ENCODE data around the gene ARMH2. TPM values are rescaled to one million over a fixed set of nuclear protein-coding genes. Genes with fewer than 3 reads are reported as not detected.
A peak's percentile ranks its signal among the peaks of the same experiment; 100 is the strongest.

The ARMH2 gene
- not detected in 2 replicates for total RNA-seq (2014; rRNA removed; shearing (Covaris generic))

DNA sequence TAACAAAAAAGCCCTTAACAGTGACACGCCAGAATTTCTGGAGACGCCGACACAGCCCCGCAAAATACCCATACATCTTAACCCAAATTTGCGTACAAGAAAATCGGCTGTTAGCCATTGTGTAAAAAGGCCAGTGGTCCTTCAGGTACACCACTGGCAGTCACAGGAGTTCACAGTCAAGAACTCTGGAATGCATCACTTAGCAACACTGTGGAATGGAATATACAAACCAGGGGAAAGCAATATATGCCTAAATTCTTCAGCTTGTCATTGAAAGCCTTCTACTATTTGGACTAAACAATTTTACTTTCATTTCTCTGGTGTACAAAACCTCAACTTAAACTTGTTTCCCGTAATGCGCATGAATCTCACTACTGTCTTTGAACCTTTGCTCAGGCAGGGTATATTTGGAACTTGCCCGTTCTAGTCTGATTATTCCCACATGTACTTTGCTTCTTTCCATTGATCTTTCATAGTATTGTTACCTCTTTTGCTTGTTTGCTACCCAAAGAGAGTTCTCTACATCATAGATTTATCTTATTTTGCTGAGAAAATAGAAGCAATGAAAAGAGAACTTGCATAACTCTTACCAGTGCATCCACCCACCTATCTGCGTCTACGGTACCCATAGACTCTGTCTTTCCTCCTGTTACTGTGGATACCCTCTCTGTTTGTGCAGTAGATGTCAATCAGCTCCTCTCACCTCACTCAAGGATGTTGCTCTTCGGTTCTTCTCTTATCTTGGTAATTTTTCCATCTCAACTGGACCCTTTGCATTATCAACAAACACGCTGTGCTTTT, at the start of gene ARMH2:
TSS of gene ARMH2 (minus strand) at position 178 of the 801 bp plus-strand sequence. CDS start at position 118, 60 bp downstream.
- in situ Hi-C loops (cut with HindIII; ENCODE audit: low sequenced_read_pairs): no loop called here
- DNase-seq (ENCODE audit: low spot score): no peak

- DNase-seq (ENCODE audit: low spot score): no peak
- in situ Hi-C loops (cut with HindIII; ENCODE audit: low sequenced_read_pairs): no loop called here
These were observed 49.7 kb upstream of the ARMH2 start for GRCh38 chr6:24848461-24848860.

DNA sequence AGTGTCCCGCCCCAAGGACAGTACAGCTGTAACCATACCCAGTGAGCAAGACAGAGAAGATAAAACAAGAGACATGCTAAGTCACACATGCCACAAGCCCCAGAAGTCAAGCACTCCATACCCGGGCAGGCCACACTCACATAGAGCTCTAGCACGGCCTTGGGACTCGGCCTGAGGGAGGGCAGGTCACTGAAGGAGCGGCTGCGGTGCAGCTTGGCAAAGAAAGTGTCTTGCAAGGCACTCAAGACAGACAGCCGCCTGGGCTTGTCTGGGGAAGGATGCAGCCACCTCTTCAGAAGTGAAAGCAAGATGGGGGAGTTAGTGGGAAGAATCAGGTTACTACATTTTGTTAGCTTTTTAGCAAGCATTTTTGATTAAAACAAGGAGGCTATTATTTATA, 48.7 kb upstream of the ARMH2 start:
- in situ Hi-C loops (cut with HindIII; ENCODE audit: low sequenced_read_pairs): no loop called here
- no peak for DNase-seq (ENCODE audit: low spot score)

- no peak for DNase-seq (ENCODE audit: low spot score)
These were observed 46.9 kb upstream of the ARMH2 start for GRCh38 chr6:24845578-24845977.

DNA sequence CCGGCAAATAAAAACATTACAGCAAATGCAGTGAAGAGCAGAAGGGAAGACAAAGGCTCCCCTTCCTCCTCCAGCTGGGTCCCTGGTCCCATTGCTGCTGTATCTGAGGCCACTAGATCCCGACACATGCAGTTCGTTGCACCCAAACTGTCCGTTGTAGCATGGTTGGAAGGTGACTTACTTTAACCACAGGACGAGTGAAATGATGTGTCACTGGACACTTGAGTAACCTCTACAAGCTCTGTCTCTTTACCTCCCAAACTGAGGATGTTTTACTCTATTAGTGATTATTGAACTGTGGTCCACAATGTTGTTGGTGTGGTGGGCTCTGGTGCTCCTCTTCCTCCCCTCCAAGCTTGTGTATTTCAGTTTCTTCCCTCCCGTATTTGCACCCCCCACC, 46.2 kb upstream of the ARMH2 start:
- in situ Hi-C loops (cut with HindIII; ENCODE audit: low sequenced_read_pairs): no loop called here
- no peak for DNase-seq (ENCODE audit: low spot score)

More at GRCh38 chr6:24845578-24845977, 46.9 kb upstream of the ARMH2 start:
- in situ Hi-C loops (cut with HindIII; ENCODE audit: low sequenced_read_pairs): no loop called here

GRCh38 chr6:24844061-24844460, 45.3 kb upstream of the ARMH2 start:
- no peak for DNase-seq (ENCODE audit: low spot score)
- in situ Hi-C loops (cut with HindIII; ENCODE audit: low sequenced_read_pairs): no loop called here

GRCh38 chr6:24840187-24840586, 41.5 kb upstream of the ARMH2 start:
- in situ Hi-C loops (cut with HindIII; ENCODE audit: low sequenced_read_pairs): no loop called here

GRCh38 chr6:24838994-24839393, 40.3 kb upstream of the ARMH2 start:
- in situ Hi-C loops (cut with HindIII; ENCODE audit: low sequenced_read_pairs): no loop called here
- no peak for DNase-seq (ENCODE audit: low spot score)

More at GRCh38 chr6:24840187-24840586, 41.5 kb upstream of the ARMH2 start:
- no peak for DNase-seq (ENCODE audit: low spot score)

- in situ Hi-C loops (cut with HindIII; ENCODE audit: low sequenced_read_pairs): no loop called here
- no peak for DNase-seq (ENCODE audit: low spot score)
These were observed 39.4 kb upstream of the ARMH2 start for GRCh38 chr6:24838081-24838480.

DNA sequence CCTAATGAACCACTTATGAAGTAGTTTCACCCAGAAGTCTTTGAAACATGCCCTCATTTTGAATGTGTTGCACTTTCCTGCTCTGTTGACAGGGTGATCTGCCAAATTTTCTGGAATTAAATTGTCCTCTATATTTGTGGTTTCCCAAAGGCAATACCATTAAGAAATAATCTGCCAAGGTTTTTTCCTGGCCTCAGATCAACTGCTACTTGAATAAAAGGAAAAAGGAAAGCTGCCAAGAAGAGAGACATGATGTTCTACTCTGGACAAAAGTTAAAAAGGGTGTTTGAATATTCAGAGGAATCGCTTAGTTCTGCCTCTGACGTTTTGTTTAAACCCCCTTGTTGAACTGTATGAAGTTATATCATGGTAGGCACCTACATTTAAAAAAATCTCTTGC, 37.4 kb upstream of the ARMH2 start:
- in situ Hi-C loops (cut with HindIII; ENCODE audit: low sequenced_read_pairs): no loop called here
- DNase-seq (ENCODE audit: low spot score): peak; percentile 50

DNA sequence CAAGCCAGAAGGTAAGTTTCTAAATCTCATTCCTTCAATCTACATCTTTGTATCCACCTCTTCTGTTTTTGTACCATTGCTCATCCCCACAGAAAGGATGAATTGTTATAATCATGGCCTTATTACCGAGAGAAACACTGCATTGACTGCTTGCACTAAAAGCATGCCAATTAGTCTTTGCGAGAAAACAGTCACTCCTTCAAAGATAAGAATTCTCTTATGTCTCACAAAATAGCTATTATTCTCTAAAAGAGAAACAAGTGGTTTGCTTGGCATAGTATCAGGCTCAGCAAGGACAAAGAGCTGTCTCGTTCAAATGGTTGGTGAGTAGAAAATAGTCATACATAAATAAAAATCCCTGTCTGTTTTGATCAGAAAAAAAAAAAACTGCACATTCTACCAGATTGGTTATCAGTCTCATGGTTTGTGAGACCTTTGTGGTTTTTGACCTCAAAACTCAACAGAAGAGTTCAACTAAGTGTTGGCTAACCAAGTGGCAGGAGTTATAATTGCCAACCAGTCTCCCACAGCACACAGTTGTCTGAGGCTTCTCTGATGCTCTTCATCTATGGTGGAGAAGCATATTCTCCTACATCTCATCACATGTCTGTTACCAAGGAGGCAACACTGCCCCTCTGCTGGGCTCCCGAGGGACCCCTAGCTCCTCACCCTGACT, 35.1 kb upstream of the ARMH2 start:
- DNase-seq (ENCODE audit: low spot score): no peak
- in situ Hi-C loops (cut with HindIII; ENCODE audit: low sequenced_read_pairs): no loop called here

GRCh38 chr6:24832794-24833193, 34.1 kb upstream of the ARMH2 start:
- DNase-seq (ENCODE audit: low spot score): no peak

GRCh38 chr6:24831771-24832716, 33.3 kb upstream of the ARMH2 start:
- in situ Hi-C loops (cut with HindIII; ENCODE audit: low sequenced_read_pairs): no loop called here
- no peak for DNase-seq (ENCODE audit: low spot score)

More at GRCh38 chr6:24832794-24833193, 34.1 kb upstream of the ARMH2 start:
- in situ Hi-C loops (cut with HindIII; ENCODE audit: low sequenced_read_pairs): no loop called here

GRCh38 chr6:24829657-24830056, 30.9 kb upstream of the ARMH2 start:
- no peak for DNase-seq (ENCODE audit: low spot score)
- in situ Hi-C loops (cut with HindIII; ENCODE audit: low sequenced_read_pairs): no loop called here

- no peak for DNase-seq (ENCODE audit: low spot score)
- in situ Hi-C loops (cut with HindIII; ENCODE audit: low sequenced_read_pairs): no loop called here
These were observed 29.3 kb upstream of the ARMH2 start for GRCh38 chr6:24827970-24828369.

GRCh38 chr6:24827162-24827561, 28.4 kb upstream of the ARMH2 start:
- DNase-seq (ENCODE audit: low spot score): no peak
- in situ Hi-C loops (cut with HindIII; ENCODE audit: low sequenced_read_pairs): no loop called here

DNA sequence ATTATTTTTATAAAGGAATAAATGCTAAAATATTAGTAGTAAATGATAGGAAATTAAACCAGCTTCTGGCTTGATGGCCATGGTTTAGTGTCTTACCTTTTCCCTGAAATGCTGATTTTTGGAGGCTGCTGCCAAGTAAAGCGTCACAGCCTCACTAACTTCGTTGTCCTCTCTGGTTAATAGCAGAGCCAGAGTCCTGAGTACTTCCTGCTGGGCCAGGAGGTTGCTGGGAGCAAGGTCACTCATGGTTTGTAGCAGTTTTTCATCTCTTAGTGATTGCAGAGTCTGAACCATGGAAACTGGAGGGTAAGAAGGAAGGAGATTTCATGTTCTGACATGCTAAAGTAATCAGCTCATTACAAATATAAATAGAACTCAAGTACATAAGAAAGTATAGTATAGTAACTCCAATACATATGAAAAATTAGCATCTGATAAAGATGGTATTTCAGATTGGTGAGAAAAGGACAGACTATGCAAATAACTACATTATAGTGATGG, 26.5 kb upstream of the ARMH2 start:
- in situ Hi-C loops (cut with HindIII; ENCODE audit: low sequenced_read_pairs): no loop called here
- DNase-seq (ENCODE audit: low spot score): no peak

GRCh38 chr6:24824142-24824938, 25.6 kb upstream of the ARMH2 start:
- no peak for DNase-seq (ENCODE audit: low spot score)
- in situ Hi-C loops (cut with HindIII; ENCODE audit: low sequenced_read_pairs): no loop called here

GRCh38 chr6:24823185-24823584, 24.5 kb upstream of the ARMH2 start:
- in situ Hi-C loops (cut with HindIII; ENCODE audit: low sequenced_read_pairs): no loop called here

More at GRCh38 chr6:24823185-24823584, 24.5 kb upstream of the ARMH2 start:
- no peak for DNase-seq (ENCODE audit: low spot score)
